HepG2 (cell line): ENCODE results near the gene ALDH16A1. TPM values are rescaled to one million over a fixed set of nuclear protein-coding genes. Genes with fewer than 3 reads are reported as not detected.
A peak's percentile ranks its signal among the peaks of the same experiment; 100 is the strongest.

Experiments used
- ATAC-seq: fragments of 200-7000 bp; cut with Tn5 transposase; 3 replicates; pipeline ENCODE4 v1.9.1; 2020; ENCODE audit warnings: mild to moderate bottlenecking, moderate library complexity
- BruUV-seq: library from RNA; stranded (reverse); fragments of 400-500 nt; replicated peaks from 2 replicates; lab custom pipeline; 2021; lab: Mats Ljungman, UMichigan
- CTCF ChIA-PET: fragments of 300-600 bp; formaldehyde crosslinking; extraction: SDS; loops from one replicate; lab custom pipeline; 2021; ENCODE audit warnings: low total read pairs, inconsistent platforms, low intra/inter-chr PET ratio; lab: Yijun Ruan, JAX
- POLR2A ChIA-PET: fragments of 350-600 bp; sonication (Branson Sonifier 250); formaldehyde crosslinking; loops from one replicate; lab custom pipeline; 2020; ENCODE audit warnings: antibody characterized with exemption, inconsistent platforms; lab: Yijun Ruan, JAX
- DNase-seq: peaks from one replicate; pipeline ENCODE4 v3.0.0-alpha.2; 2015; ENCODE audit warnings: low spot score
- FAIRE-seq: peaks from 3 replicates; lab custom pipeline; 2011; peaks lifted over from hg19 to GRCh38; lab: Jason Lieb, UNC
- H2AFZ ChIP-seq: one replicate; pipeline ENCODE4 v1.6.1; 2011; ENCODE audit warnings: low read length, inconsistent platforms
- H3K27ac ChIP-seq: fragments of 300-600 bp; 3 replicates; pipeline ENCODE4 v1.8.0; 2011; ENCODE audit warnings: mixed run types, mild to moderate bottlenecking, mixed read lengths, low read length, inconsistent platforms; ENCODE audit not compliant: insufficient read depth; ENCODE audit errors: extremely low read length
- H3K27me3 ChIP-seq, 2 experiments: fragments of 200-600 bp in 1 of 2; 2 replicates in 1 of 2; 3 replicates in 1 of 2; pipeline versions ENCODE4 v1.6.0 to v1.8.0; 2011; ENCODE audit warnings: low read length in 2 of 2, mild to moderate bottlenecking in 2 of 2, moderate library complexity in 2 of 2, inconsistent platforms in 1 of 2; ENCODE audit not compliant: insufficient read depth in 2 of 2, control insufficient read depth in 1 of 2
- H3K36me3 ChIP-seq, 2 experiments: fragments of 200-600 bp in 1 of 2; replicated peaks in 1 of 2; 2 replicates in 1 of 2; 3 replicates in 1 of 2; pipeline versions ENCODE4 v1.5.1 to v1.8.0; 2011; ENCODE audit warnings: low read length in 2 of 2, inconsistent platforms in 1 of 2; ENCODE audit not compliant: insufficient read depth in 2 of 2, control insufficient read depth in 1 of 2
- H3K4me1 ChIP-seq: 2 replicates; pipeline ENCODE4 v1.5.1; 2012; ENCODE audit warnings: low read length, inconsistent platforms; ENCODE audit not compliant: insufficient read depth
- H3K4me2 ChIP-seq: 2 replicates; pipeline ENCODE4 v1.6.0; 2011; ENCODE audit warnings: low read depth, low read length, inconsistent platforms
- H3K4me3 ChIP-seq, 3 experiments: fragments of 200-600 bp in 1 of 3; sonication (generic), shearing (Covaris generic) in 1 of 3; replicated peaks in 1 of 3; 2 replicates each; pipeline ENCODE4 v1.5.1; 2011 to 2016; ENCODE audit warnings: low read length in 3 of 3, inconsistent platforms in 2 of 3, low read depth in 2 of 3, mild to moderate bottlenecking in 2 of 3, control low read depth in 1 of 3, mixed read lengths in 1 of 3; ENCODE audit not compliant: insufficient read depth in 1 of 3
- H3K79me2 ChIP-seq: one replicate; pipeline ENCODE4 v1.6.1; 2011; ENCODE audit warnings: low read length, inconsistent platforms; ENCODE audit not compliant: insufficient read depth
- H3K9ac ChIP-seq: 2 replicates; pipeline ENCODE4 v1.6.0; 2011; ENCODE audit warnings: mild to moderate bottlenecking, low read depth, low read length, inconsistent platforms; ENCODE audit not compliant: insufficient read depth
- H3K9me3 ChIP-seq: 2 replicates; pipeline ENCODE4 v1.5.1; 2012; ENCODE audit warnings: mild to moderate bottlenecking, low read length
- H4K20me1 ChIP-seq: 2 replicates; pipeline ENCODE4 v1.6.0; 2011; ENCODE audit warnings: inconsistent platforms, mild to moderate bottlenecking, low read length, moderate library complexity; ENCODE audit not compliant: insufficient read depth
- ADNP ChIP-seq: sonication (generic); formaldehyde crosslinking; IDR thresholded peaks from 2 replicates; pipeline ENCODE4 v1.4.0; 2020; ENCODE audit warnings: missing genetic modification reagents
- BRCA1 ChIP-seq: sonication (generic); formaldehyde crosslinking; IDR thresholded peaks from 2 replicates; pipeline ENCODE4 v1.4.0; 2020; ENCODE audit warnings: missing genetic modification reagents
- CBX1 ChIP-seq: IDR thresholded peaks from one replicate; pipeline ENCODE4 v1.6.1; 2016; ENCODE audit warnings: antibody characterized with exemption, low read depth
- CC2D1A ChIP-seq: sonication (generic); formaldehyde crosslinking; IDR thresholded peaks from 2 replicates; pipeline ENCODE4 v1.8.1; 2023; ENCODE audit warnings: mild to moderate bottlenecking, missing genetic modification reagents
- HOXD1 ChIP-seq: sonication (generic); formaldehyde crosslinking; IDR thresholded peaks from 2 replicates; pipeline ENCODE4 v1.5.0; 2020; ENCODE audit warnings: missing genetic modification reagents
- PCBP1 ChIP-seq: fragments of 200-400 bp; formaldehyde crosslinking; IDR thresholded peaks from 2 replicates; pipeline ENCODE4 v1.6.1; 2017; ENCODE audit warnings: mild to moderate bottlenecking, low read depth, low read length, borderline replicate concordance
- SCMH1 ChIP-seq: sonication (generic); formaldehyde crosslinking; IDR thresholded peaks from 2 replicates; pipeline ENCODE4 v1.9.0; 2021; ENCODE audit warnings: missing genetic modification reagents, mild to moderate bottlenecking, borderline replicate concordance
- XRCC5 ChIP-seq: fragments of 200-400 bp; formaldehyde crosslinking; optimal IDR thresholded peaks from 2 replicates; pipeline ENCODE3; 2017; ENCODE audit warnings: mild to moderate bottlenecking, low read length
- ZBTB8A ChIP-seq: sonication (generic); formaldehyde crosslinking; IDR thresholded peaks from 2 replicates; pipeline ENCODE4 v1.4.0; 2020; ENCODE audit warnings: mild to moderate bottlenecking, low read depth, missing genetic modification reagents, borderline replicate concordance
- ZIK1 ChIP-seq: sonication (generic); formaldehyde crosslinking; IDR thresholded peaks from 2 replicates; pipeline ENCODE4 v1.5.0; 2020; ENCODE audit warnings: mild to moderate bottlenecking, low read depth, missing genetic modification reagents, borderline replicate concordance
- ZNF180 ChIP-seq: sonication (generic); formaldehyde crosslinking; IDR thresholded peaks from 2 replicates; pipeline ENCODE4 v1.4.0; 2020; ENCODE audit warnings: low read depth, missing genetic modification reagents, borderline replicate concordance
- ZNF468 ChIP-seq: sonication (generic); formaldehyde crosslinking; IDR thresholded peaks from 2 replicates; pipeline ENCODE4 v1.8.0; 2022; ENCODE audit warnings: mild to moderate bottlenecking, moderate library complexity, missing genetic modification reagents
- ZNF678 ChIP-seq: sonication (generic); formaldehyde crosslinking; IDR thresholded peaks from 2 replicates; pipeline ENCODE4 v1.4.0; 2020; ENCODE audit warnings: mild to moderate bottlenecking, missing genetic modification reagents
- ZNF816 ChIP-seq: sonication (generic); formaldehyde crosslinking; IDR thresholded peaks from 2 replicates; pipeline ENCODE4 v1.8.0; 2022; ENCODE audit warnings: missing genetic modification reagents, mild to moderate bottlenecking, borderline replicate concordance
- WGBS: methylation state at CpG from one replicate; pipeline ENCODE4 v1.1.6; 2017; ENCODE audit warnings: low lambda C conversion rate; 5-methylcytosine and 5-hydroxymethylcytosine counted together
- in situ Hi-C: cut with HindIII; loops from 2 replicates; pipeline ENCODE4 v1.10.0; 2017; ENCODE audit warnings: low pct_unique_long_range_greater_than_20kb; ENCODE audit not compliant: extremely low pct_ligation_motif_present
- intact Hi-C: fragments of 100-400 bp; cut with micrococcal nuclease; formaldehyde crosslinking; loops from one replicate; pipeline ENCODE4 v1.10.0; 2022; ENCODE audit not compliant: unreplicated experiment
- polyA plus RNA-seq, 8 experiments: library from polyadenylated mRNA; depleted of rRNA in 3 of 8; stranded (reverse) in 7 of 8; unstranded in 1 of 8; fragments of >200 nt; fragmentation: Illumina TruSeq in 4 of 8; extraction: Trizol in 4 of 8; gene quantifications; 2 replicates each; pipeline versions ENCODE4 v1.2.1 to v1.2.3, GENCODE V29; 2011 to 2016; ENCODE audit warnings: low read depth in 4 of 8, missing spikeins in 1 of 8, mixed read lengths in 1 of 8; ENCODE audit not compliant: insufficient read depth in 1 of 8
- total RNA-seq, 5 experiments: library from RNA; depleted of rRNA; stranded (reverse); fragments of >200 nt; fragmentation: Illumina TruSeq; extraction: Trizol; gene quantifications; 2 replicates each; pipeline ENCODE4 v1.2.3, GENCODE V29; 2016; ENCODE audit warnings: low read depth in 1 of 5
- TF ChIP-seq, protein P1 (sequence below): sonication (generic); formaldehyde crosslinking; IDR thresholded peaks from 2 replicates; pipeline ENCODE4 v1.5.0; 2020; ENCODE audit warnings: missing genetic modification reagents
- TF ChIP-seq, protein P2 (sequence below): sonication (generic); formaldehyde crosslinking; IDR thresholded peaks from 2 replicates; pipeline ENCODE4 v1.5.0; 2020; ENCODE audit warnings: mild to moderate bottlenecking, missing genetic modification reagents, moderate library complexity
- TF ChIP-seq, protein P3 (sequence below): sonication (generic); formaldehyde crosslinking; IDR thresholded peaks from 2 replicates; pipeline ENCODE4 v1.4.0; 2020; ENCODE audit warnings: missing genetic modification reagents
- TF ChIP-seq, protein P4 (sequence below): sonication (generic); formaldehyde crosslinking; IDR thresholded peaks from 2 replicates; pipeline ENCODE4 v1.8.1; 2023; ENCODE audit warnings: missing genetic modification reagents, mild to moderate bottlenecking, borderline replicate concordance

The ALDH16A1 gene
- total and polyA plus RNA-seq, 2 of the 13 experiments (the other 11 are each of a cell fraction or from before 2014, with no cell fraction given), result 8.4 to 34.9 TPM

DNA sequence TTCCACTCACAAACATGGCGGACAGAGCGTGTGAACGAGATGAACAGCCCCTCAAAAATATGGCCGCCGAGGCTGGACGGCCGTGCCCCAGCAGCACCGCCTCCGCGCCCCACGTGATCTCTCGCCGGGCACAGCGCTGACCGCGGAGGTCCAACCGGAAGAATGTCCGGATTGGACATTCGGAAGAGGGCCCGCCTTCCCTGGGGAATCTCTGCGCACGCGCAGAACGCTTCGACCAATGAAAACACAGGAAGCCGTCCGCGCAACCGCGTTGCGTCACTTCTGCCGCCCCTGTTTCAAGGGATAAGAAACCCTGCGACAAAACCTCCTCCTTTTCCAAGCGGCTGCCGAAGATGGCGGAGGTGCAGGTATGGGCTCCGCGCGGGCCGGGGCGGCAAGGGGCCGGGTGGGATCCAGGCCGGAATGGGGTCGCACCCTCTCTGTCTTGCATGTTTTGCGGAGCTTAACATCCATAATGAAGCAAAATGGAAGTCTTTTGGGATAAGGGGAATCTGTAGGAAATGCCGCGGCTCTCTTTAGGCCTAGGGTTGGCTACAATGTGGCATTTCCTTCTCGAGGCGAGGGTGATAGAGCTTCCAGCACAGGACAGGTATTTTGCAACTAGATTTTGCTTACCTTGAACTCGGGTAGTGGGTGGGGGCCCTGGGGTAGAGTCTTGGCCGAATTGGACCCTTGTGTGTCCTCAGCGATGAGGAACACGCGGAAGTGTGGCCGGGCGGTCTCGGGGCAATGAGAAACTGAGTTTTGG lies 34.4 kb downstream of the ALDH16A1 start, which contains the start of gene RPL13A:
Gene RPL13A, plus strand, starts transcription at position 332 of the 769 bp plus-strand sequence. Its CDS starts 22 bp downstream, at position 354.
- peak; percentile 83 for ATAC-seq
- in situ Hi-C loops, result no loop called here
- TF ChIP-seq PCBP1 (no peak), ZNF180 (CRISPR knock-in tag) (0 out of 2 replicates have a peak, but pooled peaks have one; percentile 51), ZNF816 (peak; percentile 67; the same call in 1 of the 2 replicates), CC2D1A (CRISPR knock-in tag) (no peak), BRCA1 (CRISPR knock-in tag) (no peak; the same call in 1 of the 2 replicates), HOXD1 (CRISPR knock-in tag) (no peak), CBX1 (peak; percentile 86), ZNF468 (CRISPR knock-in tag) (no peak), ZIK1 (CRISPR knock-in tag) (no peak), ADNP (CRISPR knock-in tag) (no peak), SCMH1 (CRISPR knock-in tag) (no peak), ZBTB8A (CRISPR knock-in tag) (0 out of 2 replicates have a peak, but pooled peaks have one; percentile 39), XRCC5 (peak; percentile 11), ZNF678 (CRISPR knock-in tag) (no peak)
- TF ChIP-seq, protein P1, sequence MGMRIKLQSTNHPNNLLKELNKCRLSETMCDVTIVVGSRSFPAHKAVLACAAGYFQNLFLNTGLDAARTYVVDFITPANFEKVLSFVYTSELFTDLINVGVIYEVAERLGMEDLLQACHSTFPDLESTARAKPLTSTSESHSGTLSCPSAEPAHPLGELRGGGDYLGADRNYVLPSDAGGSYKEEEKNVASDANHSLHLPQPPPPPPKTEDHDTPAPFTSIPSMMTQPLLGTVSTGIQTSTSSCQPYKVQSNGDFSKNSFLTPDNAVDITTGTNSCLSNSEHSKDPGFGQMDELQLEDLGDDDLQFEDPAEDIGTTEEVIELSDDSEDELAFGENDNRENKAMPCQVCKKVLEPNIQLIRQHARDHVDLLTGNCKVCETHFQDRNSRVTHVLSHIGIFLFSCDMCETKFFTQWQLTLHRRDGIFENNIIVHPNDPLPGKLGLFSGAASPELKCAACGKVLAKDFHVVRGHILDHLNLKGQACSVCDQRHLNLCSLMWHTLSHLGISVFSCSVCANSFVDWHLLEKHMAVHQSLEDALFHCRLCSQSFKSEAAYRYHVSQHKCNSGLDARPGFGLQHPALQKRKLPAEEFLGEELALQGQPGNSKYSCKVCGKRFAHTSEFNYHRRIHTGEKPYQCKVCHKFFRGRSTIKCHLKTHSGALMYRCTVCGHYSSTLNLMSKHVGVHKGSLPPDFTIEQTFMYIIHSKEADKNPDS, result no peak
- TF ChIP-seq, protein P2, sequence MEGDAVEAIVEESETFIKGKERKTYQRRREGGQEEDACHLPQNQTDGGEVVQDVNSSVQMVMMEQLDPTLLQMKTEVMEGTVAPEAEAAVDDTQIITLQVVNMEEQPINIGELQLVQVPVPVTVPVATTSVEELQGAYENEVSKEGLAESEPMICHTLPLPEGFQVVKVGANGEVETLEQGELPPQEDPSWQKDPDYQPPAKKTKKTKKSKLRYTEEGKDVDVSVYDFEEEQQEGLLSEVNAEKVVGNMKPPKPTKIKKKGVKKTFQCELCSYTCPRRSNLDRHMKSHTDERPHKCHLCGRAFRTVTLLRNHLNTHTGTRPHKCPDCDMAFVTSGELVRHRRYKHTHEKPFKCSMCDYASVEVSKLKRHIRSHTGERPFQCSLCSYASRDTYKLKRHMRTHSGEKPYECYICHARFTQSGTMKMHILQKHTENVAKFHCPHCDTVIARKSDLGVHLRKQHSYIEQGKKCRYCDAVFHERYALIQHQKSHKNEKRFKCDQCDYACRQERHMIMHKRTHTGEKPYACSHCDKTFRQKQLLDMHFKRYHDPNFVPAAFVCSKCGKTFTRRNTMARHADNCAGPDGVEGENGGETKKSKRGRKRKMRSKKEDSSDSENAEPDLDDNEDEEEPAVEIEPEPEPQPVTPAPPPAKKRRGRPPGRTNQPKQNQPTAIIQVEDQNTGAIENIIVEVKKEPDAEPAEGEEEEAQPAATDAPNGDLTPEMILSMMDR (CRISPR knock-in tag), result no peak
- TF ChIP-seq, protein P3, sequence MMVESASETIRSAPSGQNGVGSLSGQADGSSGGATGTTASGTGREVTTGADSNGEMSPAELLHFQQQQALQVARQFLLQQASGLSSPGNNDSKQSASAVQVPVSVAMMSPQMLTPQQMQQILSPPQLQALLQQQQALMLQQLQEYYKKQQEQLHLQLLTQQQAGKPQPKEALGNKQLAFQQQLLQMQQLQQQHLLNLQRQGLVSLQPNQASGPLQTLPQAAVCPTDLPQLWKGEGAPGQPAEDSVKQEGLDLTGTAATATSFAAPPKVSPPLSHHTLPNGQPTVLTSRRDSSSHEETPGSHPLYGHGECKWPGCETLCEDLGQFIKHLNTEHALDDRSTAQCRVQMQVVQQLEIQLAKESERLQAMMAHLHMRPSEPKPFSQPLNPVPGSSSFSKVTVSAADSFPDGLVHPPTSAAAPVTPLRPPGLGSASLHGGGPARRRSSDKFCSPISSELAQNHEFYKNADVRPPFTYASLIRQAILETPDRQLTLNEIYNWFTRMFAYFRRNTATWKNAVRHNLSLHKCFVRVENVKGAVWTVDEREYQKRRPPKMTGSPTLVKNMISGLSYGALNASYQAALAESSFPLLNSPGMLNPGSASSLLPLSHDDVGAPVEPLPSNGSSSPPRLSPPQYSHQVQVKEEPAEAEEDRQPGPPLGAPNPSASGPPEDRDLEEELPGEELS (CRISPR knock-in tag), result no peak
- TF ChIP-seq, protein P4, sequence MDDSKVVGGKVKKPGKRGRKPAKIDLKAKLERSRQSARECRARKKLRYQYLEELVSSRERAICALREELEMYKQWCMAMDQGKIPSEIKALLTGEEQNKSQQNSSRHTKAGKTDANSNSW (CRISPR knock-in tag), result no peak

More for the DNA sequence above, 34.4 kb downstream of the ALDH16A1 start, which contains the start of gene RPL13A:
- H2AFZ ChIP-seq, result no peak within 1 kb of the TSS
- peaks cover 0 to 3% of the 10 kb centered on the region in 2 experiments; a peak in 1 of 5 replicates for H3K27me3 ChIP-seq
- peak within 1 kb of the TSS; percentile 90 for H3K4me2 ChIP-seq
- TSS peak; percentile 72 for BruUV-seq
- CTCF ChIA-PET, result no interaction called here
- peaks cover 19 to 35% of the 10 kb centered on the region in 2 experiments for H3K36me3 ChIP-seq
- H3K9ac ChIP-seq, result peak within 1 kb of the TSS; percentile 100
- intact Hi-C loops, result no loop called here
- H3K79me2 ChIP-seq, result peaks cover 37% of the 10 kb centered on the region
- H3K27ac ChIP-seq, result peak within 1 kb of the TSS; percentile 87
- H4K20me1 ChIP-seq, result peaks cover 43% of the 10 kb centered on the region
- FAIRE-seq (peak; percentile 84), DNase-seq (peak; percentile 98)
- WGBS, result 2% methylated on average over 22 of the region's 57 CpGs
- peaks cover 29% of the 10 kb centered on the region for H3K4me1 ChIP-seq
- H3K4me3 ChIP-seq, result peak within 1 kb of the TSS; percentile 93 to 98 (median 97)
- H3K9me3 ChIP-seq, result no peaks in the 10 kb centered on the region
- POLR2A ChIA-PET, result interaction anchor here (1.0 to 2.3 kb wide), 7 partner anchors 8 to 190 kb away, joined by 3 to 13 read pairs (median 4); partner anchors contain the start of genes ALDH16A1, PRMT1 and RPS11
